Astrocyte of the cerebellum (primary cell): ENCODE data around the gene FAM111A.

ENCODE experiments used
- DNase-seq: peaks from one replicate; pipeline ENCODE4 v3.0.0-alpha.2; 2011; ENCODE audit warnings: low read depth
- H3K4me3 ChIP-seq: 2 replicates; pipeline ENCODE4 v1.5.1; 2011; ENCODE audit warnings: mild to moderate bottlenecking, low read depth, low read length, moderate library complexity
- CTCF ChIP-seq: IDR thresholded peaks from 2 replicates; pipeline ENCODE4 v1.5.1; 2012; ENCODE audit warnings: low read length, low read depth, moderate library complexity, mild to moderate bottlenecking; ENCODE audit errors: missing control alignments
- in situ Hi-C: cut with HindIII; loops from 2 replicates; pipeline ENCODE4 v1.10.0; 2017; ENCODE audit warnings: low sequenced_read_pairs

The FAM111A gene

GRCh38 chr11:59189986-59190385, 47.3 kb downstream of the FAM111A start:
- DNase-seq: no peak
- in situ Hi-C loops: no loop called here
- H3K4me3 ChIP-seq: no peak overlapping the region
- no peak for TF ChIP-seq CTCF

GRCh38 chr11:59191095-59191494, 48.4 kb downstream of the FAM111A start:
- in situ Hi-C loops: no loop called here
- no peak for TF ChIP-seq CTCF
- no peak overlapping the region for H3K4me3 ChIP-seq
- no peak for DNase-seq

DNA sequence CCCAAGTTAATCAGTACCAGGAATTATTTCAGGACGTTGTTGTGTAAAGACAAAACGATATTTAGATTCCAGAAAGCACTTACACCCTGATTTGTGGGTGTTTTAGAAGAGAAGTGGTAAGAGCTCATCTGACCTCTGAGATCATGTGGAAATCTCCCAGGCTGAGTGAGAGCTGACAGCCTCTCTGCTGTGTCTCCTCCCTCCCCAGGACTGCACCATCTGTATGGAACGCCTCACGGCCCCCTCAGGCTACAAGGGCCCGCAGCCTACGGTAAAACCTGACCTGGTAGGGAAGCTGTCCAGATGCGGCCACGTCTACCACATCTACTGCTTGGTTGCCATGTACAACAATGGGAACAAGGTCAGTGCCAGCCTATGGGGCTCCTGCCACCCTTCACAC, 49.2 kb downstream of the FAM111A start:
- DNase-seq: no peak
- no peak for TF ChIP-seq CTCF
- in situ Hi-C loops: no loop called here
- no peak overlapping the region for H3K4me3 ChIP-seq

- in situ Hi-C loops: no loop called here
- DNase-seq: no peak
- TF ChIP-seq CTCF: no peak
- H3K4me3 ChIP-seq: no peak overlapping the region
Measured at GRCh38 chr11:59192446-59193020, 49.9 kb downstream of the FAM111A start.

GRCh38 chr11:59193587-59194130, 51.0 kb downstream of the FAM111A start:
- in situ Hi-C loops: no loop called here

GRCh38 chr11:59195586-59195985, 52.9 kb downstream of the FAM111A start:
- TF ChIP-seq CTCF: no peak
- no peak for DNase-seq
- in situ Hi-C loops: no loop called here
- H3K4me3 ChIP-seq: no peak overlapping the region

More at GRCh38 chr11:59193587-59194130, 51.0 kb downstream of the FAM111A start:
- no peak overlapping the region for H3K4me3 ChIP-seq
- DNase-seq: no peak
- no peak for TF ChIP-seq CTCF

DNA sequence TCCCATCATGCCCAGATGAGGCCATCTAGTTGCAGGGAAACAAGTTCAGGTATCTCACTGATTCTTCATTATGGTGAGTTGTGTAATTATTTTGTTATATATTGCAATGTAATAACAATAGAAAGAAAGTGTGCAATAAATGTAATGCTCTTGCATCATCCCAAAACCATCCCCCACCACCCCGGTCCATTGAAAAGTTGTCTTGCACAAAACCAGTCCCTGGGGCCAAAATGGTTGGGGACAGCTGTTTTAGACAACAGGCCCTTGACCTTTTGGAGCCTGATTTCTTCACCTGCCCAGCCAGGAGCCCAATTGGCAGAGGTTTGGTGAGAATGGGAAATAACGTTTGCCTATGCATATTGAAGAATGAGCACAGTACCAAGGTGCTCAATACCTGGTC, 54.1 kb downstream of the FAM111A start:
- H3K4me3 ChIP-seq: no peak overlapping the region
- in situ Hi-C loops: no loop called here
- no peak for TF ChIP-seq CTCF
- no peak for DNase-seq
